SK-N-SH (cell line): ENCODE results near the gene TMEM94. TPM values are rescaled to one million over a fixed set of nuclear protein-coding genes. Genes with fewer than 3 reads are reported as not detected.
"Not testable (repeated sequence)": the region's sequence is repeated elsewhere in the genome, so short reads cannot be mapped to it uniquely, and the experiment has no call there.

ENCODE experiments used
- CTCF ChIA-PET: fragments of 300-600, 350-600 bp; formaldehyde crosslinking; extraction: SDS; loops from one replicate; lab custom pipeline; 2021; lab: Yijun Ruan, JAX
- POLR2A ChIA-PET: fragments of 350-600 bp; sonication (Branson Sonifier 250); formaldehyde crosslinking; extraction: SDS; loops from one replicate; lab custom pipeline; 2020; ENCODE audit warnings: antibody characterized with exemption, inconsistent platforms; lab: Yijun Ruan, JAX
- DNase-seq: peaks from one replicate; pipeline ENCODE4 v3.0.0; 2012
- H2AFZ ChIP-seq: fragments of 200-600 bp; sonication (generic); 2 replicates; pipeline ENCODE4 v1.8.1; 2016; ENCODE audit warnings: antibody characterized with exemption, mild to moderate bottlenecking, low read depth
- H3F3A ChIP-seq: fragments of 200-600 bp; sonication (generic); replicated peaks from 2 replicates; pipeline ENCODE3; 2016; ENCODE audit warnings: antibody characterized with exemption, mild to moderate bottlenecking; ENCODE audit not compliant: insufficient read depth
- H3K27ac ChIP-seq, 2 experiments: fragments of 200-500 bp in 1 of 2; fragments of 200-600 bp in 1 of 2; sonication (Bioruptor generic) in 1 of 2; sonication (generic), shearing (Covaris generic) in 1 of 2; 2 replicates each; pipeline versions ENCODE4 v1.5.1 to v1.6.1; 2014 to 2016; ENCODE audit warnings: low read depth in 2 of 2, inconsistent platforms in 1 of 2, low read length in 1 of 2, mild to moderate bottlenecking in 1 of 2, mixed read lengths in 1 of 2
- H3K27me3 ChIP-seq: fragments of 200-600 bp; sonication (generic), shearing (Covaris generic); 2 replicates; pipeline ENCODE4 v1.6.1; 2016; ENCODE audit warnings: mixed run types; ENCODE audit not compliant: insufficient read depth
- H3K36me3 ChIP-seq, 2 experiments: fragments of 200-500 bp in 1 of 2; fragments of 200-600 bp in 1 of 2; sonication (Bioruptor generic) in 1 of 2; sonication (generic) in 1 of 2; replicated peaks in 1 of 2; 2 replicates each; pipeline versions ENCODE3 to v1.5.1; 2014 to 2016; ENCODE audit warnings: low read length in 1 of 2, mild to moderate bottlenecking in 1 of 2; ENCODE audit not compliant: insufficient read depth in 2 of 2, control insufficient read depth in 1 of 2
- H3K4me1 ChIP-seq, 2 experiments: fragments of 200-500 bp in 1 of 2; fragments of 200-600 bp in 1 of 2; sonication (Bioruptor generic) in 1 of 2; sonication (generic), shearing (Covaris generic) in 1 of 2; 2 replicates each; pipeline versions ENCODE4 v1.5.1 to v1.6.1; 2014 to 2016; ENCODE audit warnings: low read depth in 1 of 2, low read length in 1 of 2, mixed run types in 1 of 2; ENCODE audit not compliant: insufficient read depth in 2 of 2, control insufficient read depth in 1 of 2
- H3K4me2 ChIP-seq: fragments of 200-600 bp; sonication (generic), shearing (Covaris generic); 2 replicates; pipeline ENCODE4 v1.6.1; 2017; ENCODE audit warnings: mixed run types
- H3K4me3 ChIP-seq, 2 experiments: fragments of 200-500 bp in 1 of 2; fragments of 200-600 bp in 1 of 2; sonication (Bioruptor generic) in 1 of 2; sonication (generic), shearing (Covaris generic) in 1 of 2; 2 replicates each; pipeline versions ENCODE4 v1.5.1 to v1.8.1; 2014 to 2016; ENCODE audit warnings: low read depth in 2 of 2, inconsistent platforms in 1 of 2, low read length in 1 of 2, mild to moderate bottlenecking in 1 of 2, mixed read lengths in 1 of 2, moderate library complexity in 1 of 2
- H3K79me2 ChIP-seq: fragments of 200-600 bp; sonication (generic); 2 replicates; pipeline ENCODE4 v1.8.1; 2017; ENCODE audit warnings: mild to moderate bottlenecking; ENCODE audit not compliant: insufficient read depth
- H3K9ac ChIP-seq: fragments of 200-600 bp; sonication (generic); 2 replicates; pipeline ENCODE4 v1.6.1; 2017; ENCODE audit warnings: mixed run types
- H3K9me2 ChIP-seq: fragments of 200-600 bp; sonication (generic); 2 replicates; pipeline ENCODE4 v1.6.1; 2017; ENCODE audit warnings: mixed run types
- H3K9me3 ChIP-seq: fragments of 200-600 bp; sonication (generic); 2 replicates; pipeline ENCODE4 v1.6.1; 2017; ENCODE audit warnings: mixed run types, mild to moderate bottlenecking, moderate library complexity
- H4K20me1 ChIP-seq: fragments of 200-600 bp; sonication (generic); 2 replicates; pipeline ENCODE4 v1.6.1; 2017; ENCODE audit warnings: mild to moderate bottlenecking, mixed run types; ENCODE audit not compliant: insufficient read depth
- CHD2 ChIP-seq: fragments of 150-350 bp; IDR thresholded peaks from 2 replicates; pipeline ENCODE4 v1.6.1; 2018; ENCODE audit warnings: low read length; ENCODE audit not compliant: partially characterized antibody
- FOXJ3 ChIP-seq: sonication (generic); formaldehyde crosslinking; IDR thresholded peaks from 2 replicates; pipeline ENCODE4 v1.5.1; 2020; ENCODE audit warnings: mild to moderate bottlenecking, missing genetic modification reagents
- NFIC ChIP-seq: IDR thresholded peaks from 2 replicates; pipeline ENCODE4 v1.4.0; 2012; ENCODE audit warnings: borderline replicate concordance
- RAD21 ChIP-seq: IDR thresholded peaks from 2 replicates; pipeline ENCODE4 v1.6.1; 2012; ENCODE audit warnings: mild to moderate bottlenecking, low read length
- SIN3A ChIP-seq: IDR thresholded peaks from 2 replicates; pipeline ENCODE4 v1.6.1; 2012; ENCODE audit warnings: low read depth, mild to moderate bottlenecking, low read length, moderate library complexity, borderline replicate concordance
- SMC3 ChIP-seq: IDR thresholded peaks from 2 replicates; pipeline ENCODE4 v1.6.1; 2012; ENCODE audit warnings: low read depth, low read length, improper control_type of control experiment
- TAF1 ChIP-seq: IDR thresholded peaks from 2 replicates; pipeline ENCODE4 v1.6.1; 2012; ENCODE audit warnings: low read depth, mild to moderate bottlenecking, low read length, moderate library complexity, borderline replicate concordance
- WGBS: methylation state at CpG from one replicate; pipeline ENCODE4 v1.1.6; 2017; ENCODE audit warnings: low lambda C conversion rate; 5-methylcytosine and 5-hydroxymethylcytosine counted together
- polyA plus RNA-seq, 3 experiments: library from polyadenylated mRNA; depleted of rRNA; stranded (reverse); fragments of >200 nt; gene quantifications; 2 replicates each; pipeline ENCODE4 v1.2.3, GENCODE V29; 2012
- TF ChIP-seq, protein P1 (sequence below): IDR thresholded peaks from 2 replicates; pipeline ENCODE4 v1.4.0; 2012; ENCODE audit warnings: low read depth, borderline replicate concordance

The TMEM94 gene
- polyA plus RNA-seq, 1 of the 3 experiments (the other 2 are of a cell fraction): 89.9 TPM

DNA sequence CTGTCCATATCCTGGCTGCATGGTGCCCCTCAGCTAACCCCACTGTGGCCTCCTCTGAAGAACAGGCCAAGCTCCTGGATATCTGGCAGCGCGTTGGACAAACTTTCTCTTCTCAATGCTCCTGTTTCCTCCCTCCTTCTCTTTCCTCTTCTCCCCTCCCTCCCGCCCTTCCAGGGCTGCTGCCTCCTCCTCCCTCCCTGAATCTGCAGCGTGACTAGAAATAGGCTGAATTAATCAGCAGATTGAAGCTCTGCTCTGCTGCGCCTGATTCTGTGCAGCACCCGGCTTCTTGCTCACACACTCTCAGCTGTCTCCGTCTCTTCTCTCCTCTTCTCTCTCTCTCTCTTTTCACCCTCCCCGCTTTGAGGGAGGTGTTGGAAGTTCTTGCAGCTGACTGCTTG is 19.8 kb downstream of the TMEM94 start:
- Histone ChIP-seq H3K27me3 (no peaks in the 10 kb centered on the region), H3K4me3 (no peak overlapping the region), H3K36me3 (peaks cover 21 to 27% of the 10 kb centered on the region in 2 experiments), H2AFZ (no peak overlapping the region), H3K9me3 (no peaks in the 10 kb centered on the region), H3F3A (no peaks in the 10 kb centered on the region), H3K4me1 (no peaks in the 10 kb centered on the region; a peak in 1 of 4 replicates), H4K20me1 (peaks cover 22% of the 10 kb centered on the region; the same call in 1 of the 2 replicates), H3K27ac (no peak overlapping the region), H3K9me2 (no peaks in the 10 kb centered on the region), H3K9ac (no peak overlapping the region)
- ChIA-PET CTCF (interaction anchor here (0.8 to 1.8 kb wide), 5 partner anchors 9 to 157 kb away, joined by 3 to 6 read pairs (median 3); partner anchors contain the start of genes SMIM5 and TSEN54), POLR2A (interaction anchor here (1.1 kb wide), 2 partner anchors 20 to 23 kb away, joined by 3 to 4 read pairs; partner anchors contain the start of gene TMEM94)
- no peak for DNase-seq
- WGBS: 93% methylated on average over 8 of the region's 8 CpGs
- TF ChIP-seq RAD21: no peak
- TF ChIP-seq, protein P1, sequence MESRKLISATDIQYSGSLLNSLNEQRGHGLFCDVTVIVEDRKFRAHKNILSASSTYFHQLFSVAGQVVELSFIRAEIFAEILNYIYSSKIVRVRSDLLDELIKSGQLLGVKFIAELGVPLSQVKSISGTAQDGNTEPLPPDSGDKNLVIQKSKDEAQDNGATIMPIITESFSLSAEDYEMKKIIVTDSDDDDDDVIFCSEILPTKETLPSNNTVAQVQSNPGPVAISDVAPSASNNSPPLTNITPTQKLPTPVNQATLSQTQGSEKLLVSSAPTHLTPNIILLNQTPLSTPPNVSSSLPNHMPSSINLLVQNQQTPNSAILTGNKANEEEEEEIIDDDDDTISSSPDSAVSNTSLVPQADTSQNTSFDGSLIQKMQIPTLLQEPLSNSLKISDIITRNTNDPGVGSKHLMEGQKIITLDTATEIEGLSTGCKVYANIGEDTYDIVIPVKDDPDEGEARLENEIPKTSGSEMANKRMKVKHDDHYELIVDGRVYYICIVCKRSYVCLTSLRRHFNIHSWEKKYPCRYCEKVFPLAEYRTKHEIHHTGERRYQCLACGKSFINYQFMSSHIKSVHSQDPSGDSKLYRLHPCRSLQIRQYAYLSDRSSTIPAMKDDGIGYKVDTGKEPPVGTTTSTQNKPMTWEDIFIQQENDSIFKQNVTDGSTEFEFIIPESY: no peak
- no peak for TF ChIP-seq FOXJ3 (CRISPR knock-in tag)
- TF ChIP-seq, all 33 proteins: peak for 0
- H3K79me2 ChIP-seq: 0 out of 2 replicates have a peak, but pooled peaks cover 1% of the 10 kb centered on the region
- H3K4me2 ChIP-seq: no peak overlapping the region

DNA sequence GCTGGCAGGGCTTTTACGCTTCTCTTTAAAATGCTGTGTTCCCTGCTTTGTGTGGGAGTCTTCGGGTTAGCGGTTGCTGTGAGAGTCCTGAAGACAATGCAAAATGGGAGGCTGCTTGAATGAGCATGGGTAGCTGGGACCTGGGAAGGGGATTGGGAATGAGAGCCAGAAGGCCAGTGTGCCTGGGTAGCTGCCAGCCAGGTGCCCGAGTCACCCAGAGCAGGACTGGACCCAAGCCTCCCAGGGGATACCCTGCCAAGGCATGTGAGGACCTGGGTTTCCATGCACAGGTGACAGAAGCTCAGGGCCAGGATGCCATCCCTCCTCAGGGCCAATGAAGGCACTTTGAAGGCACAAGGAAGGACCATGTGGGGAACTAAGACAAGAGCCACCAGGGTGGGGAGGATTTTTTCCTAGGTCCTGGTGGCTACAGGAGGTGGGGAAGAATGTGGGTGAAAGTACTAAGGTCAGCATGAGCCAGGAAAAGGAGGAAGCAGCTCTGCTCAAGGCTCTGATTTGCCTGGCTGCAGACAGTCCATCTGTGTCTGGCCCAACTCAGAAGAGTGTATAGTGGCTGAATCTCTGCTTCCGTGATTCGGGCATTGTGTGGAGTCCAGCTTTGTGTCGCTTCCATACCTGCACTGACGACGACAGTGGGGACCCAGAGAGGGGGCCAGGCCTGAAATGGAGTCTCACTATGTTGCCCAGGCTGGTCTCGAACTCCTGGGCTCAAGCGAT is 20.5 kb downstream of the TMEM94 start:
- no peak for DNase-seq
- no peaks in the 10 kb centered on the region for H3K9me3 ChIP-seq
- TF ChIP-seq SIN3A (no peak), TAF1 (no peak), RAD21 (no peak), SMC3 (no peak), NFIC (no peak), CHD2 (no peak)
- H4K20me1 ChIP-seq: peaks cover 24% of the 10 kb centered on the region; the same call in 1 of the 2 replicates
- no peaks in the 10 kb centered on the region for H3K9me2 ChIP-seq
- ChIA-PET CTCF (interaction anchor here (0.8 to 1.8 kb wide), 6 partner anchors 8 to 276 kb away, joined by 3 to 6 read pairs (median 3); partner anchors contain the start of genes SMIM5 and TSEN54), POLR2A (interaction anchor here (1.1 kb wide), 2 partner anchors 21 to 23 kb away, joined by 3 to 4 read pairs; partner anchors contain the start of gene TMEM94)
- no peaks in the 10 kb centered on the region for H3F3A ChIP-seq
- H3K27ac ChIP-seq: no peak overlapping the region
- H3K9ac ChIP-seq: no peak overlapping the region
- no peaks in the 10 kb centered on the region; a peak in 1 of 4 replicates for H3K4me1 ChIP-seq
- H3K79me2 ChIP-seq: 0 out of 2 replicates have a peak, but pooled peaks cover 8% of the 10 kb centered on the region
- WGBS: 88% methylated on average over 11 of the region's 11 CpGs
- H3K27me3 ChIP-seq: no peaks in the 10 kb centered on the region
- no peak overlapping the region for H3K4me2 ChIP-seq
- H2AFZ ChIP-seq: no peak overlapping the region
- H3K4me3 ChIP-seq: no peak overlapping the region
- H3K36me3 ChIP-seq: peaks cover 18 to 27% of the 10 kb centered on the region in 2 experiments

DNA sequence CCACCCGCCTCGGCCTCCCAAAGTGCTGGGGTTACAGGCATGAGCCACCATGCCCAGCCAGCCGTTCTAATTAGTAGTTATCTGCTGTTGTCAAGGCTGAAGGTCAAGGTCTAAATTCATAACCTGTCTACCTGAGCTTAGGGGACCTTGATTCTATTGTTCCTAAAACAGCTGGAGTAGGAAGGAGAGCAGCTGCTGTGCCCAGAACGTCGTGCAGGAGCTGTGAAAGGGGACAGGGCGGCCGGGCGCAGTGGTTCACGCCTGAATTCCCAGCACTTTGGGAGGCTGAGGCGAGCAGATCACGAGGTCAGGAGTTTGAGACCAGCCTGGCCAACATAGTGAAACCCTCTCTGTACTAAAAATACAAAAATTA is 21.0 kb downstream of the TMEM94 start:
- H3K9me2 ChIP-seq, H3K4me1 ChIP-seq, H2AFZ ChIP-seq, H3F3A ChIP-seq, H3K27ac ChIP-seq, H3K4me3 ChIP-seq, H3K9me3 ChIP-seq, POLR2A ChIA-PET, H3K27me3 ChIP-seq, DNase-seq, H3K4me2 ChIP-seq, H3K9ac ChIP-seq: not testable (repeated sequence)
- CTCF ChIA-PET: interaction anchor here (1.0 to 1.8 kb wide), 4 partner anchors 8 to 276 kb away, joined by 3 to 6 read pairs (median 4); partner anchors contain the start of genes SMIM5 and TSEN54
- H3K36me3 ChIP-seq: peaks cover 13 to 24% of the 10 kb centered on the region in 2 experiments
- 96% methylated on average over 11 of the region's 11 CpGs for WGBS
- peaks cover 24% of the 10 kb centered on the region; the same call in 1 of the 2 replicates for H4K20me1 ChIP-seq
- 0 out of 2 replicates have a peak, but pooled peaks cover 11% of the 10 kb centered on the region for H3K79me2 ChIP-seq
